ENCODE data around the gene NEUROD2. TPM values are rescaled to one million over a fixed set of nuclear protein-coding genes. Genes with fewer than 3 reads are reported as not detected.

NEUROD2 gene
- total and polyA plus RNA-seq, 2 of the 13 experiments (the other 11 are each of a cell fraction or from before 2014, with no cell fraction given), result not detected

DNA sequence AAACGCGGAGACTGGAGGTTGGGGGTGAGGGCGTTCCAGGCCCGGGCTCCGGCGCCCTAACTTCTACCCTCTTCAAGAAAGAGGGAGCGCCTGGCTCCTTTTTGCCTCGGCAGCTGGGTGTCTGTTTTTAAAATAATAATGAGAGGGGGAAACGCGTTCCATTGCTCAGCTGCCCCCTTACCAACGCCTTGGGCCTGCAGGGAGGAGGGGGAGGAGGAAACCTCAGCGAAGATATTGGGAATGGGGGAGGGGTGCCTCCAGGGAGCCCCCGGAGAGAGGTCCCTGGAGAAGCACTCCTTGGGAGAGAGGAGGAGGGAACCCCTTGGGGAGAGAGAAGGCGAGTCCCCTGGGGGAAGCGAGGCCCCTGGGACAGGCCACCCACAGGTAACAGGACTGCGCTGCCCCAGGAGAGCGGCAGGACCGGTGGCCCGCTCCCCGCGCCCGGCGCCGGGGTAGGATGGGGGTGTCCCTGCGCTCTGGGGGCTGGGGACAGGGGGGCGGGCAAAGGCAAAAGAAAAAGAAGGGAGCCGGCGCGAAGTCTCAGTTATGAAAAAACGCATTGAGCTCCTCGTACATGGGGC lies 2.7 kb downstream of the NEUROD2 start:
- peaks cover 45 to 94% of the 10 kb centered on the region in 2 experiments for H3K27me3 ChIP-seq (ENCODE audit: control insufficient read depth in 1 of 2, insufficient read depth in 2 of 2, low read length in 2 of 2)
- ChIA-PET CTCF (ENCODE audit: low intra/inter-chr PET ratio, low total read pairs) (no interaction called here), POLR2A (no interaction called here)
- TF ChIP-seq SKI (IDR thresholded peaks at IDR 0.05; ENCODE audit: partially characterized antibody) (no peak), ZBTB7B (CRISPR knock-in tag; IDR thresholded peaks at IDR 0.05) (no peak), STAG1 (CRISPR knock-in tag; IDR thresholded peaks at IDR 0.05) (no peak), ZNF607 (CRISPR knock-in tag; IDR thresholded peaks at IDR 0.05; ENCODE audit: borderline replicate concordance) (no peak), ZZZ3 (CRISPR knock-in tag; IDR thresholded peaks at IDR 0.05; ENCODE audit: borderline replicate concordance) (no peak), ZNF703 (CRISPR knock-in tag; IDR thresholded peaks at IDR 0.05; ENCODE audit: borderline replicate concordance) (no peak), FOXK1 (CRISPR knock-in tag; IDR thresholded peaks at IDR 0.05; ENCODE audit: borderline replicate concordance, low read depth) (no peak)
- TF ChIP-seq, protein P1, sequence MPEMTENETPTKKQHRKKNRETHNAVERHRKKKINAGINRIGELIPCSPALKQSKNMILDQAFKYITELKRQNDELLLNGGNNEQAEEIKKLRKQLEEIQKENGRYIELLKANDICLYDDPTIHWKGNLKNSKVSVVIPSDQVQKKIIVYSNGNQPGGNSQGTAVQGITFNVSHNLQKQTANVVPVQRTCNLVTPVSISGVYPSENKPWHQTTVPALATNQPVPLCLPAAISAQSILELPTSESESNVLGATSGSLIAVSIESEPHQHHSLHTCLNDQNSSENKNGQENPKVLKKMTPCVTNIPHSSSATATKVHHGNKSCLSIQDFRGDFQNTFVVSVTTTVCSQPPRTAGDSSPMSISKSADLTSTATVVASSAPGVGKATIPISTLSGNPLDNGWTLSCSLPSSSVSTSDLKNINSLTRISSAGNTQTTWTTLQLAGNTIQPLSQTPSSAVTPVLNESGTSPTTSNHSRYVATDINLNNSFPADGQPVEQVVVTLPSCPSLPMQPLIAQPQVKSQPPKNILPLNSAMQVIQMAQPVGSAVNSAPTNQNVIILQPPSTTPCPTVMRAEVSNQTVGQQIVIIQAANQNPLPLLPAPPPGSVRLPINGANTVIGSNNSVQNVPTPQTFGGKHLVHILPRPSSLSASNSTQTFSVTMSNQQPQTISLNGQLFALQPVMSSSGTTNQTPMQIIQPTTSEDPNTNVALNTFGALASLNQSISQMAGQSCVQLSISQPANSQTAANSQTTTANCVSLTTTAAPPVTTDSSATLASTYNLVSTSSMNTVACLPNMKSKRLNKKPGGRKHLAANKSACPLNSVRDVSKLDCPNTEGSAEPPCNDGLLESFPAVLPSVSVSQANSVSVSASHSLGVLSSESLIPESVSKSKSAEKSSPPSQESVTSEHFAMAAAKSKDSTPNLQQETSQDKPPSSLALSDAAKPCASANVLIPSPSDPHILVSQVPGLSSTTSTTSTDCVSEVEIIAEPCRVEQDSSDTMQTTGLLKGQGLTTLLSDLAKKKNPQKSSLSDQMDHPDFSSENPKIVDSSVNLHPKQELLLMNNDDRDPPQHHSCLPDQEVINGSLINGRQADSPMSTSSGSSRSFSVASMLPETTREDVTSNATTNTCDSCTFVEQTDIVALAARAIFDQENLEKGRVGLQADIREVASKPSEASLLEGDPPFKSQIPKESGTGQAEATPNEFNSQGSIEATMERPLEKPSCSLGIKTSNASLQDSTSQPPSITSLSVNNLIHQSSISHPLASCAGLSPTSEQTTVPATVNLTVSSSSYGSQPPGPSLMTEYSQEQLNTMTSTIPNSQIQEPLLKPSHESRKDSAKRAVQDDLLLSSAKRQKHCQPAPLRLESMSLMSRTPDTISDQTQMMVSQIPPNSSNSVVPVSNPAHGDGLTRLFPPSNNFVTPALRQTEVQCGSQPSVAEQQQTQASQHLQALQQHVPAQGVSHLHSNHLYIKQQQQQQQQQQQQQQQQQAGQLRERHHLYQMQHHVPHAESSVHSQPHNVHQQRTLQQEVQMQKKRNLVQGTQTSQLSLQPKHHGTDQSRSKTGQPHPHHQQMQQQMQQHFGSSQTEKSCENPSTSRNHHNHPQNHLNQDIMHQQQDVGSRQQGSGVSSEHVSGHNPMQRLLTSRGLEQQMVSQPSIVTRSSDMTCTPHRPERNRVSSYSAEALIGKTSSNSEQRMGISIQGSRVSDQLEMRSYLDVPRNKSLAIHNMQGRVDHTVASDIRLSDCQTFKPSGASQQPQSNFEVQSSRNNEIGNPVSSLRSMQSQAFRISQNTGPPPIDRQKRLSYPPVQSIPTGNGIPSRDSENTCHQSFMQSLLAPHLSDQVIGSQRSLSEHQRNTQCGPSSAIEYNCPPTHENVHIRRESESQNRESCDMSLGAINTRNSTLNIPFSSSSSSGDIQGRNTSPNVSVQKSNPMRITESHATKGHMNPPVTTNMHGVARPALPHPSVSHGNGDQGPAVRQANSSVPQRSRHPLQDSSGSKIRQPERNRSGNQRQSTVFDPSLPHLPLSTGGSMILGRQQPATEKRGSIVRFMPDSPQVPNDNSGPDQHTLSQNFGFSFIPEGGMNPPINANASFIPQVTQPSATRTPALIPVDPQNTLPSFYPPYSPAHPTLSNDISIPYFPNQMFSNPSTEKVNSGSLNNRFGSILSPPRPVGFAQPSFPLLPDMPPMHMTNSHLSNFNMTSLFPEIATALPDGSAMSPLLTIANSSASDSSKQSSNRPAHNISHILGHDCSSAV (CRISPR knock-in tag; IDR thresholded peaks at IDR 0.05; ENCODE audit: borderline replicate concordance), result no peak
- TF ChIP-seq, protein P2, sequence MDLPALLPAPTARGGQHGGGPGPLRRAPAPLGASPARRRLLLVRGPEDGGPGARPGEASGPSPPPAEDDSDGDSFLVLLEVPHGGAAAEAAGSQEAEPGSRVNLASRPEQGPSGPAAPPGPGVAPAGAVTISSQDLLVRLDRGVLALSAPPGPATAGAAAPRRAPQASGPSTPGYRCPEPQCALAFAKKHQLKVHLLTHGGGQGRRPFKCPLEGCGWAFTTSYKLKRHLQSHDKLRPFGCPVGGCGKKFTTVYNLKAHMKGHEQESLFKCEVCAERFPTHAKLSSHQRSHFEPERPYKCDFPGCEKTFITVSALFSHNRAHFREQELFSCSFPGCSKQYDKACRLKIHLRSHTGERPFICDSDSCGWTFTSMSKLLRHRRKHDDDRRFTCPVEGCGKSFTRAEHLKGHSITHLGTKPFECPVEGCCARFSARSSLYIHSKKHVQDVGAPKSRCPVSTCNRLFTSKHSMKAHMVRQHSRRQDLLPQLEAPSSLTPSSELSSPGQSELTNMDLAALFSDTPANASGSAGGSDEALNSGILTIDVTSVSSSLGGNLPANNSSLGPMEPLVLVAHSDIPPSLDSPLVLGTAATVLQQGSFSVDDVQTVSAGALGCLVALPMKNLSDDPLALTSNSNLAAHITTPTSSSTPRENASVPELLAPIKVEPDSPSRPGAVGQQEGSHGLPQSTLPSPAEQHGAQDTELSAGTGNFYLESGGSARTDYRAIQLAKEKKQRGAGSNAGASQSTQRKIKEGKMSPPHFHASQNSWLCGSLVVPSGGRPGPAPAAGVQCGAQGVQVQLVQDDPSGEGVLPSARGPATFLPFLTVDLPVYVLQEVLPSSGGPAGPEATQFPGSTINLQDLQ (CRISPR knock-in tag; IDR thresholded peaks at IDR 0.05), result no peak
- TF ChIP-seq, protein P3, sequence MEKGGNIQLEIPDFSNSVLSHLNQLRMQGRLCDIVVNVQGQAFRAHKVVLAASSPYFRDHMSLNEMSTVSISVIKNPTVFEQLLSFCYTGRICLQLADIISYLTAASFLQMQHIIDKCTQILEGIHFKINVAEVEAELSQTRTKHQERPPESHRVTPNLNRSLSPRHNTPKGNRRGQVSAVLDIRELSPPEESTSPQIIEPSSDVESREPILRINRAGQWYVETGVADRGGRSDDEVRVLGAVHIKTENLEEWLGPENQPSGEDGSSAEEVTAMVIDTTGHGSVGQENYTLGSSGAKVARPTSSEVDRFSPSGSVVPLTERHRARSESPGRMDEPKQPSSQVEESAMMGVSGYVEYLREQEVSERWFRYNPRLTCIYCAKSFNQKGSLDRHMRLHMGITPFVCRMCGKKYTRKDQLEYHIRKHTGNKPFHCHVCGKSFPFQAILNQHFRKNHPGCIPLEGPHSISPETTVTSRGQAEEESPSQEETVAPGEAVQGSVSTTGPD (CRISPR knock-in tag; IDR thresholded peaks at IDR 0.05), result no peak
- TF ChIP-seq, protein P4, sequence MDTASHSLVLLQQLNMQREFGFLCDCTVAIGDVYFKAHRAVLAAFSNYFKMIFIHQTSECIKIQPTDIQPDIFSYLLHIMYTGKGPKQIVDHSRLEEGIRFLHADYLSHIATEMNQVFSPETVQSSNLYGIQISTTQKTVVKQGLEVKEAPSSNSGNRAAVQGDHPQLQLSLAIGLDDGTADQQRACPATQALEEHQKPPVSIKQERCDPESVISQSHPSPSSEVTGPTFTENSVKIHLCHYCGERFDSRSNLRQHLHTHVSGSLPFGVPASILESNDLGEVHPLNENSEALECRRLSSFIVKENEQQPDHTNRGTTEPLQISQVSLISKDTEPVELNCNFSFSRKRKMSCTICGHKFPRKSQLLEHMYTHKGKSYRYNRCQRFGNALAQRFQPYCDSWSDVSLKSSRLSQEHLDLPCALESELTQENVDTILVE (CRISPR knock-in tag; IDR thresholded peaks at IDR 0.05), result no peak

More for the DNA sequence above, 2.7 kb downstream of the NEUROD2 start:
- H2AFZ ChIP-seq (ENCODE audit: low read length), result no peak overlapping the region
- no peak for ATAC-seq
- H3K9ac ChIP-seq (ENCODE audit: insufficient read depth, low read depth, low read length), result no peak overlapping the region
- no peak for FAIRE-seq
- in situ Hi-C loops (cut with HindIII; ENCODE audit: extremely low pct_ligation_motif_present, low pct_unique_long_range_greater_than_20kb) (no loop called here), intact Hi-C loops (cut with micrococcal nuclease; ENCODE audit: unreplicated experiment) (no loop called here)
- no peak for DNase-seq (ENCODE audit: low spot score)
- no TSS peak for BruUV-seq (replicated peaks)
- H3K4me3 ChIP-seq (replicated peaks in 1 of 3; ENCODE audit: insufficient read depth in 1 of 3, low read depth in 2 of 3, low read length in 3 of 3), result no peak overlapping the region
- no peaks in the 10 kb centered on the region for H3K9me3 ChIP-seq (ENCODE audit: low read length)
- H3K4me2 ChIP-seq (ENCODE audit: low read depth, low read length), result no peak overlapping the region
- no peaks in the 10 kb centered on the region for H3K79me2 ChIP-seq (ENCODE audit: insufficient read depth, low read length)
- peaks cover 13% of the 10 kb centered on the region; the same call in 1 of the 2 replicates for H4K20me1 ChIP-seq (ENCODE audit: insufficient read depth, low read length)
- no peaks in the 10 kb centered on the region for H3K36me3 ChIP-seq (replicated peaks in 1 of 2; ENCODE audit: control insufficient read depth in 1 of 2, insufficient read depth in 2 of 2, low read length in 2 of 2)
- 39% methylated on average over 31 of the region's 31 CpGs for WGBS (ENCODE audit: low lambda C conversion rate)
- H3K4me1 ChIP-seq (ENCODE audit: insufficient read depth, low read length), result no peaks in the 10 kb centered on the region
- no peak overlapping the region for H3K27ac ChIP-seq (ENCODE audit: extremely low read length, insufficient read depth, low read length)

Data from HepG2 (cell line).